K562 (cell line): ENCODE data around the gene GOLIM4. TPM values are rescaled to one million over a fixed set of nuclear protein-coding genes. Genes with fewer than 3 reads are reported as not detected.
A peak's percentile ranks its signal among the peaks of the same experiment; 100 is the strongest.

ENCODE experiments used
- ATAC-seq: fragments of 200-7000 bp; cut with Tn5 transposase; 3 replicates; pipeline ENCODE4 v1.9.1; 2020; ENCODE audit warnings: moderate library complexity
- BruUV-seq: library from RNA; stranded (reverse); fragments of 400-500 nt; replicated peaks from 2 replicates; lab custom pipeline; 2021; lab: Mats Ljungman, UMichigan
- CTCF ChIA-PET: fragments of 300-600 bp; formaldehyde crosslinking; extraction: SDS; loops from one replicate; lab custom pipeline; 2021; ENCODE audit warnings: low intra/inter-chr PET ratio; lab: Yijun Ruan, JAX
- POLR2A ChIA-PET: fragments of 300-600, 350-650 bp; sonication (Branson Sonifier 250); formaldehyde crosslinking; extraction: SDS; loops from one replicate; lab custom pipeline; 2021; ENCODE audit warnings: antibody characterized with exemption, inconsistent platforms; lab: Yijun Ruan, JAX
- DNase-seq, 4 experiments: peaks; one replicate each; pipeline versions ENCODE4 v3.0.0 to v3.0.0-alpha.2; 2011 to 2018; ENCODE audit warnings: low spot score in 3 of 4, mixed read lengths in 3 of 4; ENCODE audit errors: extremely low read depth in 1 of 4
- FAIRE-seq: peaks from 2 replicates; lab custom pipeline; 2011; peaks lifted over from hg19 to GRCh38; lab: Jason Lieb, UNC
- H2AFZ ChIP-seq: 2 replicates; pipeline ENCODE4 v1.6.0; 2011; ENCODE audit warnings: low read depth, low read length, control low read depth, inconsistent platforms
- H3K27ac ChIP-seq: fragments of 200-600 bp; 3 replicates; pipeline ENCODE4 v1.8.0; 2011; ENCODE audit warnings: low read depth, mild to moderate bottlenecking, control low read depth, inconsistent platforms, low read length, moderate library complexity, mixed read lengths; ENCODE audit errors: extremely low read depth
- H3K27me3 ChIP-seq, 2 experiments: fragments of 300-600 bp in 1 of 2; 2 replicates in 1 of 2; 3 replicates in 1 of 2; pipeline versions ENCODE4 v1.6.0 to v1.8.0; 2011; ENCODE audit warnings: inconsistent platforms in 2 of 2, low read length in 2 of 2, mild to moderate bottlenecking in 1 of 2, mixed read lengths in 1 of 2, moderate library complexity in 1 of 2; ENCODE audit not compliant: control insufficient read depth in 2 of 2, insufficient read depth in 2 of 2
- H3K36me3 ChIP-seq: fragments of 300-600 bp; 3 replicates; pipeline ENCODE4 v1.8.0; 2011; ENCODE audit warnings: mild to moderate bottlenecking, low read length, inconsistent platforms; ENCODE audit not compliant: control insufficient read depth, insufficient read depth
- H3K4me1 ChIP-seq, 2 experiments: fragments of 200-600 bp in 1 of 2; replicated peaks in 1 of 2; 2 replicates in 1 of 2; 3 replicates in 1 of 2; pipeline versions ENCODE4 v1.5.1 to v1.8.0; 2011; ENCODE audit warnings: inconsistent platforms in 2 of 2, low read length in 2 of 2, mild to moderate bottlenecking in 1 of 2, mixed read lengths in 1 of 2, moderate library complexity in 1 of 2; ENCODE audit not compliant: control insufficient read depth in 2 of 2, insufficient read depth in 2 of 2
- H3K4me2 ChIP-seq: 2 replicates; pipeline ENCODE4 v1.6.1; 2011; ENCODE audit warnings: low read length, control low read depth, inconsistent platforms, mixed read lengths; ENCODE audit not compliant: insufficient read depth
- H3K4me3 ChIP-seq: fragments of 200-600 bp; sonication (generic), shearing (Covaris generic); 2 replicates; pipeline ENCODE4 v1.5.1; 2016; ENCODE audit warnings: control low read depth, inconsistent platforms
- H3K79me2 ChIP-seq: fragments of 200-600 bp; 3 replicates; pipeline ENCODE4 v1.8.0; 2011; ENCODE audit warnings: low read length, inconsistent platforms; ENCODE audit not compliant: control insufficient read depth, insufficient read depth
- H3K9ac ChIP-seq, 2 experiments: 2 replicates each; pipeline versions ENCODE4 v1.6.0 to v1.6.1; 2011; ENCODE audit warnings: low read depth in 2 of 2, low read length in 2 of 2, control low read depth in 1 of 2, inconsistent platforms in 1 of 2, mild to moderate bottlenecking in 1 of 2, mixed read lengths in 1 of 2; ENCODE audit not compliant: insufficient read depth in 1 of 2
- H3K9me1 ChIP-seq: one replicate; pipeline ENCODE4 v1.6.0; 2011; ENCODE audit warnings: inconsistent platforms, mild to moderate bottlenecking, low read length, moderate library complexity; ENCODE audit not compliant: control insufficient read depth, insufficient read depth
- H3K9me3 ChIP-seq: replicated peaks from 2 replicates; pipeline ENCODE4 v1.5.1; 2011; ENCODE audit warnings: low read depth, low read length, inconsistent platforms; ENCODE audit not compliant: control insufficient read depth, insufficient read depth
- H4K20me1 ChIP-seq: replicated peaks from 2 replicates; pipeline ENCODE4 v1.6.1; 2011; ENCODE audit warnings: low read length, inconsistent platforms, mixed read lengths; ENCODE audit not compliant: control insufficient read depth, insufficient read depth
- C11orf30 ChIP-seq: fragments of 450-650 bp; IDR thresholded peaks from 2 replicates; pipeline ENCODE4 v1.6.1; 2016; ENCODE audit warnings: low read depth, mild to moderate bottlenecking
- CHD4 ChIP-seq: fragments of 200-600 bp; sonication (generic); IDR thresholded peaks from 3 replicates; pipeline ENCODE4 v1.6.1; 2012; ENCODE audit warnings: low read depth, mild to moderate bottlenecking, mixed read lengths, low read length, inconsistent platforms; ENCODE audit not compliant: insufficient read depth, insufficient replicate concordance, poor library complexity, severe bottlenecking
- CREB3L1 ChIP-seq: fragments of 450-650 bp; IDR thresholded peaks from 2 replicates; pipeline ENCODE4 v1.6.1; 2014; ENCODE audit warnings: low read depth, mild to moderate bottlenecking, moderate library complexity, borderline replicate concordance
- E2F3 ChIP-seq: fragments of 250-450 bp; sonication (Bioruptor Pico); IDR thresholded peaks from 2 replicates; pipeline ENCODE4 v1.4.0; 2020; ENCODE audit warnings: mild to moderate bottlenecking
- ETS1 ChIP-seq: conservative IDR thresholded peaks from 2 replicates; pipeline ENCODE4 v1.6.1; 2011; ENCODE audit warnings: low read depth, mild to moderate bottlenecking, low read length; ENCODE audit not compliant: control insufficient read depth
- GATAD2B ChIP-seq: fragments of 450-650 bp; IDR thresholded peaks from 2 replicates; pipeline ENCODE4 v1.6.1; 2017; ENCODE audit warnings: mild to moderate bottlenecking, borderline replicate concordance
- LARP7 ChIP-seq: fragments of 450-650 bp; IDR thresholded peaks from 2 replicates; pipeline ENCODE4 v1.6.1; 2016
- MAFF ChIP-seq: IDR thresholded peaks from 2 replicates; pipeline ENCODE4 v1.6.1; 2012; ENCODE audit warnings: low read length, improper control_type of control experiment
- MAFK ChIP-seq: IDR thresholded peaks from 2 replicates; pipeline ENCODE4 v1.6.1; 2011; ENCODE audit warnings: low read length, improper control_type of control experiment
- NR1H2 ChIP-seq: sonication (generic); formaldehyde crosslinking; IDR thresholded peaks from 2 replicates; pipeline ENCODE4 v1.4.0; 2020; ENCODE audit warnings: mild to moderate bottlenecking, missing genetic modification reagents
- RAD51 ChIP-seq: fragments of 450-650 bp; IDR thresholded peaks from 2 replicates; pipeline ENCODE4 v1.7.1; 2016; ENCODE audit warnings: low read depth, mild to moderate bottlenecking, borderline replicate concordance
- RBFOX2 ChIP-seq: fragments of 200-400 bp; formaldehyde crosslinking; IDR thresholded peaks from 2 replicates; pipeline ENCODE4 v1.6.1; 2017; ENCODE audit warnings: low read depth, mild to moderate bottlenecking, low read length, moderate library complexity
- SREBF1 ChIP-seq: fragments of 150-350 bp; IDR thresholded peaks from 2 replicates; pipeline ENCODE4 v1.6.1; 2014; ENCODE audit warnings: antibody characterized with exemption, low read depth, low read length, borderline replicate concordance
- ZBTB17 ChIP-seq: fragments of 450-650 bp; formaldehyde crosslinking; IDR thresholded peaks from 2 replicates; pipeline ENCODE4 v1.4.0; 2020; ENCODE audit warnings: mild to moderate bottlenecking
- ZBTB49 ChIP-seq: sonication (generic); formaldehyde crosslinking; IDR thresholded peaks from 2 replicates; pipeline ENCODE4 v1.8.0; 2022; ENCODE audit warnings: missing genetic modification reagents, mild to moderate bottlenecking, borderline replicate concordance
- ZNF280B ChIP-seq: fragments of 250-450 bp; sonication (Bioruptor Pico); IDR thresholded peaks from 2 replicates; pipeline ENCODE4 v1.5.1; 2021; ENCODE audit warnings: mild to moderate bottlenecking
- ZNF583 ChIP-seq: fragments of 250-450 bp; sonication (Bioruptor Pico); IDR thresholded peaks from 2 replicates; pipeline ENCODE4 v1.4.0; 2020
- WGBS: fragments of 100-300 bp; shearing (Covaris generic); methylation state at CpG from one replicate; pipeline ENCODE4 v1.1.6; 2016; ENCODE audit warnings: low coverage, mixed read lengths; ENCODE audit not compliant: insufficient coverage; ENCODE audit errors: missing lambda C conversion rate; 5-methylcytosine and 5-hydroxymethylcytosine counted together
- in situ Hi-C: fragments of 300-500 bp; cut with MboI; formaldehyde crosslinking; loops from 4 replicates; pipeline ENCODE4 v1.15.0; 2018; ENCODE audit warnings: inconsistent platforms, mixed read lengths
- intact Hi-C: fragments of 100-400 bp; cut with micrococcal nuclease; formaldehyde crosslinking; loops from 2 replicates; pipeline ENCODE4 v1.14.2; 2022
- polyA plus RNA-seq, 8 experiments: library from polyadenylated mRNA; depleted of rRNA in 4 of 8; stranded (reverse) in 5 of 8; unstranded in 3 of 8; fragments of >200 nt; fragmentation: Nextera tagmentation in 2 of 8; fragmentation: Illumina TruSeq in 1 of 8; extraction: Ambion mirVana in 2 of 8; extraction: Trizol in 1 of 8; gene quantifications; 2 replicates each; pipeline versions ENCODE4 v1.2.1 to v1.2.3, GENCODE V29; 2011 to 2014; ENCODE audit warnings: inconsistent platforms in 1 of 8, missing spikeins in 1 of 8
- total RNA-seq, 7 experiments: library from RNA; depleted of rRNA in 6 of 7; stranded (reverse); fragments of >200 nt in 6 of 7; fragmentation: Illumina TruSeq in 2 of 7; extraction: Trizol in 2 of 7; gene quantifications; 2 replicates each; pipeline versions ENCODE4 v1.2.1 to v1.2.3, GENCODE V29; 2011 to 2021; ENCODE audit warnings: low replicate concordance in 1 of 7

GOLIM4 gene
- total and polyA plus RNA-seq, 9 of the 15 experiments (the other 6 are each of a cell fraction or from before 2014, with no cell fraction given) = 9.3 to 39.4 (median 31.0) TPM

GRCh38 chr3:168021737-168022450 is 73.8 kb downstream of the GOLIM4 start:
- 89% methylated on average over 7 of the region's 7 CpGs for WGBS
- in situ Hi-C loops = no loop called here
- Histone ChIP-seq H3K4me1 (no peaks in the 10 kb centered on the region), H3K36me3 (peaks cover 81% of the 10 kb centered on the region), H3K79me2 (no peaks in the 10 kb centered on the region), H3K9ac (no peak overlapping the region), H3K9me3 (no peaks in the 10 kb centered on the region), H3K4me2 (no peak overlapping the region), H3K9me1 (no peaks in the 10 kb centered on the region), H2AFZ (no peak overlapping the region), H3K27me3 (no peaks in the 10 kb centered on the region), H3K4me3 (no peak overlapping the region), H4K20me1 (no peaks in the 10 kb centered on the region), H3K27ac (no peak overlapping the region)
- ChIA-PET POLR2A (no interaction called here), CTCF (no interaction called here)
- FAIRE-seq = no peak
- BruUV-seq = no TSS peak
- intact Hi-C loops = no loop called here
- ATAC-seq = no peak
- DNase-seq = no peak
- TF ChIP-seq ETS1 (no peak), RAD51 (no peak), ZNF583 (CRISPR knock-in tag) (no peak), GATAD2B (no peak), MAFF (peak; percentile 44), MAFK (peak; percentile 20; the same call in 1 of the 2 replicates), LARP7 (no peak), SREBF1 (no peak), CREB3L1 (no peak), C11orf30 (peak; percentile 38; the same call in 1 of the 2 replicates), E2F3 (CRISPR knock-in tag) (no peak), NR1H2 (no peak), ZNF280B (CRISPR knock-in tag) (no peak), RBFOX2 (no peak), CHD4 (no peak), ZBTB49 (CRISPR knock-in tag) (no peak), ZBTB17 (CRISPR knock-in tag) (no peak)
